KOPT-K1 (cell line): Measurements from ENCODE around the gene DNAJC9.

Experiments
- H3K27ac ChIP-seq: fragments of 200-600 bp; sonication (generic); 2 replicates; pipeline ENCODE4 v1.5.1; 2016; ENCODE audit warnings: antibody characterized with exemption, mild to moderate bottlenecking, low read depth, low read length; ENCODE audit not compliant: poor library complexity, severe bottlenecking
- H3K36me3 ChIP-seq: fragments of 200-600 bp; sonication (generic); 2 replicates; pipeline ENCODE4 v1.5.1; 2017; ENCODE audit warnings: antibody characterized with exemption, mild to moderate bottlenecking, low read length, moderate library complexity; ENCODE audit not compliant: insufficient read depth
- H3K9me3 ChIP-seq: fragments of 200-600 bp; sonication (generic); 2 replicates; pipeline ENCODE4 v1.5.1; 2017; ENCODE audit warnings: antibody characterized with exemption, low read length, mild to moderate bottlenecking; ENCODE audit not compliant: insufficient read depth, poor library complexity, severe bottlenecking

Gene DNAJC9

GRCh38 chr10:73219384-73219783, 27.7 kb downstream of the DNAJC9 start:
- H3K9me3 ChIP-seq, result no peaks in the 10 kb centered on the region
- H3K36me3 ChIP-seq, result peaks cover 16% of the 10 kb centered on the region
- H3K27ac ChIP-seq, result no peak overlapping the region

- H3K36me3 ChIP-seq, result peaks cover 16% of the 10 kb centered on the region
- H3K9me3 ChIP-seq, result no peaks in the 10 kb centered on the region
- H3K27ac ChIP-seq, result no peak overlapping the region
Observed at GRCh38 chr10:73218431-73219191, 28.4 kb downstream of the DNAJC9 start.

GRCh38 chr10:73217628-73218027, 29.4 kb downstream of the DNAJC9 start:
- Histone ChIP-seq H3K9me3 (no peaks in the 10 kb centered on the region), H3K36me3 (peaks cover 16% of the 10 kb centered on the region), H3K27ac (no peak overlapping the region)

- Histone ChIP-seq H3K36me3 (peaks cover 19% of the 10 kb centered on the region; the same call in 1 of the 2 replicates), H3K27ac (no peak overlapping the region), H3K9me3 (no peaks in the 10 kb centered on the region)
Observed at GRCh38 chr10:73215749-73216148, 31.3 kb downstream of the DNAJC9 start.

GRCh38 chr10:73211106-73211811, 35.8 kb downstream of the DNAJC9 start:
- Histone ChIP-seq H3K27ac (no peak overlapping the region), H3K9me3 (peaks cover 8% of the 10 kb centered on the region), H3K36me3 (peaks cover 6% of the 10 kb centered on the region; the same call in 1 of the 2 replicates)

GRCh38 chr10:73210395-73211105, 36.5 kb downstream of the DNAJC9 start:
- Histone ChIP-seq H3K9me3 (peaks cover 12% of the 10 kb centered on the region), H3K27ac (no peak overlapping the region)

GRCh38 chr10:73209705-73210104, 37.4 kb downstream of the DNAJC9 start:
- H3K27ac ChIP-seq, result no peak overlapping the region
- peaks cover 6% of the 10 kb centered on the region; the same call in 1 of the 2 replicates for H3K36me3 ChIP-seq
- peaks cover 12% of the 10 kb centered on the region for H3K9me3 ChIP-seq

More at GRCh38 chr10:73210395-73211105, 36.5 kb downstream of the DNAJC9 start:
- peaks cover 6% of the 10 kb centered on the region; the same call in 1 of the 2 replicates for H3K36me3 ChIP-seq

- Histone ChIP-seq H3K27ac (no peak overlapping the region), H3K36me3 (peaks cover 6% of the 10 kb centered on the region; the same call in 1 of the 2 replicates), H3K9me3 (peaks cover 12% of the 10 kb centered on the region)
Observed at GRCh38 chr10:73207883-73208282, 39.2 kb downstream of the DNAJC9 start.

- H3K9me3 ChIP-seq, result peaks cover 12% of the 10 kb centered on the region
- no peak overlapping the region for H3K27ac ChIP-seq
Observed at GRCh38 chr10:73206385-73206784, 40.7 kb downstream of the DNAJC9 start.

GRCh38 chr10:73205890-73206289, 41.2 kb downstream of the DNAJC9 start:
- peaks cover 5% of the 10 kb centered on the region; the same call in 1 of the 2 replicates for H3K36me3 ChIP-seq
- peaks cover 12% of the 10 kb centered on the region for H3K9me3 ChIP-seq
- H3K27ac ChIP-seq, result no peak overlapping the region

More at GRCh38 chr10:73206385-73206784, 40.7 kb downstream of the DNAJC9 start:
- H3K36me3 ChIP-seq, result peaks cover 6% of the 10 kb centered on the region; the same call in 1 of the 2 replicates

GRCh38 chr10:73205081-73205480, 42.0 kb downstream of the DNAJC9 start:
- Histone ChIP-seq H3K9me3 (peaks cover 12% of the 10 kb centered on the region), H3K36me3 (no peaks in the 10 kb centered on the region; the same call in 1 of the 2 replicates), H3K27ac (no peak overlapping the region)
